ENCODE results near the gene IFRD2.
A peak's percentile ranks its signal among the peaks of the same experiment; 100 is the strongest.
"Not testable (repeated sequence)": the region's sequence is repeated elsewhere in the genome, so short reads cannot be mapped to it uniquely, and the experiment has no call there.

The IFRD2 gene

DNA sequence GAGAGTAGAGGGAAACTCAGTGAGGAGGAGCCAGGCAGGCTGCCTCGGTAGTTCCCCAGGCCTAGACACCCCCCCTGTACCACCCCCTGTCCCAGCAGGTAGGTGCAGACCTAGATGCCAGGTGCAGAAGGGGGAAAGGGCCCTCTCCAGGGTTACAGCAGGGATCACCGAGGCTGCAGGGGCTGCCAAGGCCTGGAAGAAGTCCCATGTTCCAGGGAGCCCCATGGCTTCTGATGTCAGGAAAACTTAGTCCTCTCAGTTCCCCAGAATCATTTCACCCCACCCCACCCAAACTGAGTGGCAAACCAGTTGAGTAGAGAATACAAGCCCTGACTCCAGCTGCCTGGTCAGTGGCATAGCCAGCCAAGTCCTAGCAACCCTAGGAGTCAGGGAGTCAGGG is 30.7 kb downstream of the IFRD2 start:
- in situ Hi-C loops (cut with HindIII; ENCODE audit: low pct_ligation_motif_present, low pct_unique_long_range_greater_than_20kb, low sequenced_read_pairs): no loop called here
- no peak for DNase-seq

DNA sequence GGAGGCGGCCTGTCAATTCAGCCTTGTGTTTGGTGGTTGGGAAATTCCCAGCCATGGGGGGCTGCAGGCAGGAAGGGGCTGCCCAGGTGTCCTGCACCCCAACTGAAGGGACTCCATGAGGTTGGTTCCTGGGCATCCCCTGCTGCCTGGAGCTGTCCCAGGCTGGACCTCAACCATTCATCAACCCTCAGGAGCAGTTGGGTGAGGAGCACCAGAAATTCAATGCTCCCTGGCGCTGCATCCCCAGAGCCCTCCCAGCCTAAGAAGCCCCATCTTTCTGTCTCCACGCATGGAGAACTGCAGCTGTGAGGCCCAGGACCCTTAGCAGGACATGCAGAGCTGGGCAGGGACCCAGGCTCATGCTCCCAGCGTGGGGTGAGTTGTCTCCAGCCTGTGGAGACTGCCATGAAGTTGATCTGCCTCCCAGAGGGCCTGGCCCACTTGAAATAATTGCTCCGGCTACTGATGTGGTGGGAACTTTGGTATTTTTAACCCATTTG is 31.2 kb downstream of the IFRD2 start:
- in situ Hi-C loops (cut with HindIII; ENCODE audit: low pct_ligation_motif_present, low pct_unique_long_range_greater_than_20kb, low sequenced_read_pairs): no loop called here
- DNase-seq: no peak

DNA sequence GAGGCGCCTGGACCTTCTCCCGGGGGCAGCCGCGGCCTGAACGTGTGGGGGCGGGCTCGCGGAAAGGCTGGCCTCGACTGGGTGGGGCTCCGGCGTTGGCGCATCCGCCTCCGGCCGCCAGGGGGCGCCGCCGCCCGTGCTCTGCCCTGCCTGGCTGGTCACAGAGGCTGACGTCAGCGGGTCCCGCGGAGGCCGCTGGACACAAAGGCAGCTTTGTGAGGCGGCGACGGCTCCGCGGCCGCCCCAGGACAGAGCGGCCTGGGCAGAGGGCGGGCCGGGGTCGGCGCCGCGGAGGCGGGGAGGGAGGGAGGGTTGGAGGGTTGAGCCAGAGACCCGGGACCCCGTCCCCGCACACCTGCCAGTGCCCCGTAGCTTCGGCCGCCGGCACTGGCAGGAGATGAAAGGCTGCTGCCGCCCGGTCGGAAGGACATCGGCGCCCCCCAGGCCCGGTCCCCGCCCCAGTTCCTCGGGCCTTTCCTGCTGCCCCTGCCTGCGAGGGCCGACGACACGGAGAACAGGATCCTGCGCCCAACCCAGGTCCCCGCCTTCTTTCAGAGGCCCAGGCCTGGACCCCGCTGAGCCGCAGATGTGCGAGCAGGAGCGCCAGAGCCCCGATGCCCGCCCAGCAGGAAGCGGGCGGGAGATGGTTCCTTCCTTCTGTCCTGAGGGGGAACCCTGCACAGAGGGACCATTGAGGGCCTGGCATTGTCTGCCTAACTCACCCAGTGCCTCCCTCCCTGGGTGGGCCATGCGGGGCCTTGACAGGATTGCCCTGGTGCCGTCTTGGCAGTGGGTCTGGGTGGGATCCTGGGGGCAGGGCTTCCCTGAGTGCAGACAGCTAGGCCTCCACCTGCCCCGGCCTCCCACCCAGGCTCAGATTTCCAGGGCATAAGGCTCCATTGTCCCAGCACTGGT is 31.9 kb downstream of the IFRD2 start:
- in situ Hi-C loops (cut with HindIII; ENCODE audit: low pct_ligation_motif_present, low pct_unique_long_range_greater_than_20kb, low sequenced_read_pairs): no loop called here
- DNase-seq: peak; percentile 87

DNA sequence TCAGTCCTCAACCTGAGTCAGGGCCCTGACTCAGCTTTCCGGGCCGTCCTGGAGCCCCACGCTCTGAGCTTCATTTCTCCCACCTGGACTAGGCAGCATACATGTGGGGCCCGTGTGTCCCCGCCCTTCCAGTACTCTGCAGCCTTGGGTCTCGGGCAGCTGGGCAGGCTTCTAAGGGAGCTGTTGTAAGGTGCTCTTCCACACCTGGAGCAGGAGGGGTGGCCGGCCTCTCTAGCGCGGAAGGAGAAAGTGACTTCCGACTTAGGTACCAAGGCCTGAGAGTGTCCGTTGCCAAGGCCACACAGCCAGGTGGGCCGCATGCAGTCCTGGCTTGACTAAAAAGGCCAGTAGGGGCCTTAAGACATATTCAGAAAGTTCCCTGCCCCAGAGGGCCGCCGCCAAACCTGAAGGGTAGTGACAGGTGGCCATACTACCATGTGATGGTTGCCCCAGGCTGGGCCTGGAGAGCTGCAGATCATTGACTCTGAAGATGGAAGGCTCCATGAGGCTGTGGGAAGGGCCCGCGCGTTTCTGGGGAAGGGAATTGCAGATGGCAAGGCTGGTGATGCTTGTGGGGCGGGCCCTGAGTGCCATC is 32.7 kb downstream of the IFRD2 start:
- no peak for DNase-seq
- in situ Hi-C loops (cut with HindIII; ENCODE audit: low pct_ligation_motif_present, low pct_unique_long_range_greater_than_20kb, low sequenced_read_pairs): no loop called here

DNA sequence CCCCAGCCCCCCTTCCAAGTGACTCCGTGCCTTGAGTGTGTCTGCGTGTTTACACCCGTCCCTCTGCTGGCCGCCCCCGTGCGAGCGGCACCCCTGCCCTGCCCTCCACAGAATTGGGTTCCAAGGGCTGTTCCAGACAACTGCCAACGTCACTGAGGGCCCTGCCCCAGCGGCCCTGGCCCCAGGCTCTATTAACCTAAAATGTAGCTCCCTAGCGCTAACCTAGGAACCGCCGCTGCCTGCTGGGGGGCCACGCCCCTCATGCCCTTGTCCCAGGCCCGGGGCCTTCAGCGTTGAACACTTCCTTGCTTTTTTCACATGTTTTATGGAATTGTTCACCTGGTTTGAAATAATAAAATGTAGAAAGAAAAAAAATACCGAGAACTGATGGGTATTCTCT is 33.2 kb downstream of the IFRD2 start:
- no peak for DNase-seq
- in situ Hi-C loops (cut with HindIII; ENCODE audit: low pct_ligation_motif_present, low pct_unique_long_range_greater_than_20kb, low sequenced_read_pairs): no loop called here

DNA sequence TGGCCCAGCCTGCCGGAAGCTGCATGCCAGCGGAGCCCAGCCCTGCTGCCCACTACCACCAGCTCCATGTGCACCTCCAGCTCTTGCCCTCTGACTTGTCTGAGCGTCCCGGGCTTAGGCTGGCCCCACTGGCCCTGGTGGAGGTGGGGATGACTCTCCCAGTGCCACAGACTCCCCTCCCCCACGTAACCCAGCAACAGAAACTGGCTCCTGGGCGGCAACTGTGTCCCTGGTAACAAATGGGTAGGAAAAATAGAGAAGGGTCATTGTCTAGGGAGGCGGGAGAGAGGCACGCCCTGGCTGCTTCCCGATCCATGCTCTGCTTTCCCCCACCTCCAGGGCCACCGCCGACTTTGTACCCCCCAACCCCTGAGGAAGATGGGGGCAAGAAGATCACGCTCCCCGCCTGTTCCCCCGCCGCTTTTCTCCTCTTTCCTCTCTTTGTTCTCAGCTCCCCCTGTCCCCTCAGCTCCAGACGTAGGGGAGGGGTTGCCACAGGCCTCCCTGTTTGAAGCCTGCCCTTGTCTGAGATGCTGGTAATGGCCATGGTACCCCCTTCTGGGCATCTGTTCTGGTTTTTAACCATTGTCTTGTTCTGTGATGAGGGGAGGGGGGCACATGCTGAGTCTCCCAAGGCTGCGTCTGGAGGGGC is 34.1 kb downstream of the IFRD2 start:
- in situ Hi-C loops (cut with HindIII; ENCODE audit: low pct_ligation_motif_present, low pct_unique_long_range_greater_than_20kb, low sequenced_read_pairs): no loop called here
- DNase-seq: no peak

DNA sequence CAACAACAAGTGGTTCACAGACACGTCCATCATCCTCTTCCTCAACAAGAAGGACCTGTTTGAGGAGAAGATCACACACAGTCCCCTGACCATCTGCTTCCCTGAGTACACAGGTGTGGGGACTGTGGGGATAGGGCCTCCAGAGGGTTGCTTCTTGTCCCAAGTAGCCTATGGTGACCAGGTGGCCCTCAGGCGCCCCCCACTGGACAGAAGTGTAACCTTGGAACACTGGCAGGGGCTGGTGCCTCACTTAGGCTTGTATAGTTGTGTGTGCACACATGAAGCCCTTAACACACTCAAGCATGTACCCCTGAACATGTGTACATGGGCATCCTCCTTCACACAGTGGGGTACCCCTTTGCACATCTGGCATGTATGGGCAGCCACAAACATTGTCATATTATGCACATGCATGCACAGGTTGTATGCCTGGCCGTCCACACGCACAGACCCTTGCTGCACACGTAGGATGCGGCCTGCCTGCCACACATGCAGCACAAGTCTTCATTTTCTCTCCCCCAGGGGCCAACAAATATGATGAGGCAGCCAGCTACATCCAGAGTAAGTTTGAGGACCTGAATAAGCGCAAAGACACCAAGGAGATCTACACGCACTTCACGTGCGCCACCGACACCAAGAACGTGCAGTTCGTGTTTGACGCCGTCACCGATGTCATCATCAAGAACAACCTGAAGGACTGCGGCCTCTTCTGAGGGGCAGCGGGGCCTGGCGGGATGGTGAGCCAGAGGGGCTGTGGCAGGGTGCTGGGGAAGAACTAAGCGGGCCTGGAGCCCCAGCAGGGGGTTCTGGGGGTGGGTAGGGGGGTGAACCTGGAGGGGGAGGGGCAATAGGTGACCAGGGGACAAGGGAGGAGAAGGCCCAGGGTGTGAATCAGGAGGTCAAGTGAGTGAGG is 35.0 kb downstream of the IFRD2 start:
- DNase-seq: no peak
- in situ Hi-C loops (cut with HindIII; ENCODE audit: low pct_ligation_motif_present, low pct_unique_long_range_greater_than_20kb, low sequenced_read_pairs): no loop called here

DNA sequence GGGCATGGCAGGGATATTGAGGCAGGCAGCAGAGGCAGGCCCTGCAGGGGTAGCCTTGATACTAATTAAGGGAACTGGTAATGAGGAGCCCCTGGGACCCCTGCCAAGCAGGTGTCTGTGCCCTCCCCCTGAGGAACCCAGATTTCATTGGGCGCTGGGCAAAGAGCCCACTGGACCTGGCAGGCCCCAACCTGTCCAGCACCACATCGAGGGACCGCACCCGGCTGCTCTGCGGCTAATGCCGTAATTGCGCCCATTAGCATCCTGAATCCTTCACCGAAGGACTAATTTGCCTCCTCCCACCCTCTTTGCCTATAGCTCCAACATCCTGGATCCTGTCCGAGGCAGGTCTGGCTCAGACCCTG is 37.0 kb downstream of the IFRD2 start:
- DNase-seq: no peak
- in situ Hi-C loops (cut with HindIII; ENCODE audit: low pct_ligation_motif_present, low pct_unique_long_range_greater_than_20kb, low sequenced_read_pairs): no loop called here

DNA sequence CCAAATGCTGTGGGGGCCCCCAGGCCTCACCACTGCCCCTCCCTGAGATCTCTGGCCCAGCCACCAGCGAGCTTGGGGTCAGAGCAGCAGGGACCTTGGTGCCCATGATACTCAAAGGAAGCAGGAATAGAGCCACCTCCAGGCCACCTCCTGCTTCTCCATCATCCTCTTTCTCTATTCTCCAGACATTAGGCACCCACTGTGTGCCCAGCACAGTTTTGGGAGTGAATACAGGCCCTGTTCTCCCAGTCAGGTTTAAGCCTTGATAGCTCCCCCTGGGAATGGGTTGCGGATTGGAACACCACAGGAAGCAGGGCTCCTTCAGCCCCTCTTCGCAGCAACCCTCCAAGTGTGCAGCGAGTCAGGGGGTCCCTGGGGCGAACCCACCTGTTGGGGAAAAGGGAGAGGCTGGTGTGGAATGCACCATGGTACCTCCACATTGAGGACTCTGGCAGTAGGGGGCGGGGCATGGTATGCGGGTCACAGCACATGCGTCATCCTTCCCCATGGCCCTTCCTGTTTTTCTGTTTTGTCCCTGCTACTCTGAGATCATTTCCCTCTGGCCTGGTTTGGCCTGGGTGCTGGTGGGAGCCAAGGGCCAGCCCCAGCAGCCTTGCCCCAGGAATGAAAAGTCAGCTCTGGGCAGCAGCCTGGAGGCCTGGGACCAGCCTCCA is 37.5 kb downstream of the IFRD2 start:
- in situ Hi-C loops (cut with HindIII; ENCODE audit: low pct_ligation_motif_present, low pct_unique_long_range_greater_than_20kb, low sequenced_read_pairs): no loop called here
- no peak for DNase-seq

DNA sequence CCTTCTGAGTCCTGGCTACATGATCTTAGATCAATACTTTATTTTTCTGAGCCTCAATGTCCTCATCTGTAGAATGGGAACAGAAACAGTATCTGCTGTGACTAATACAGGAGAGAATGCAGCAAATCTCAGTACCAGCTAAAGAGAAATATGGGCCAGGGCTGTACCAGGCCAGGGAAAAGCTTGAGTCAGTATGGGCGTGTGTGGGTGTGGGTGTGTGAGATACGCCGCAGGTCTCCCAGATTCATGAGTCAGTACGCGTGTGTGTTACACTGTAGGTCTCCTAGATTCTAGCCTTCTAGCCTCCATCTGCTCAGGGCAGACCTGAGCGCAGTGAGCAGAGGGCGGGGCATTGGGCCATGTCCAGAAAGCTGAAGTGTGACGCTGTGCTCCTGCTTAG is 41.0 kb downstream of the IFRD2 start:
- no peak for DNase-seq
- in situ Hi-C loops (cut with HindIII; ENCODE audit: low pct_ligation_motif_present, low pct_unique_long_range_greater_than_20kb, low sequenced_read_pairs): no loop called here

DNA sequence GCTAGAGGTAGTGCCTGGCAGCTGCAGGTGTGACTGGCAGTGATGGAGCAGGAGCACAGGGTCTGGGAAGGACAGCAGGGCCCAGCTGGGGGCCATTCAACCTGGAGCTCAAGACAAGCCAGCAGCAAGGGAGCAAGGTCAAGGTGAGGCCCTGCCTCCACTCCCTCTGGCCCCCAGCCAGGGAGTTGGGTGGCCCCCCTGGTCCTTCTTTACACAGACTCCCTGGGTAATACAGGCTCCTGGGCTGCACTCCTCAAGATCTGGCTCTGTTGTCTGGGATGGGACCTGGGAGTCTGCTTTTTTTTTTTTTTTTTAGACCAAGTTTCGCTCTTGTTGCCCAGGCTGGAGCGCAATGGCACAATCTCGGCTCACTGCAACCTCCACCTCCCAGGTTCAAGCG is 41.7 kb downstream of the IFRD2 start:
- in situ Hi-C loops (cut with HindIII; ENCODE audit: low pct_ligation_motif_present, low pct_unique_long_range_greater_than_20kb, low sequenced_read_pairs): no loop called here
- no peak for DNase-seq

DNA sequence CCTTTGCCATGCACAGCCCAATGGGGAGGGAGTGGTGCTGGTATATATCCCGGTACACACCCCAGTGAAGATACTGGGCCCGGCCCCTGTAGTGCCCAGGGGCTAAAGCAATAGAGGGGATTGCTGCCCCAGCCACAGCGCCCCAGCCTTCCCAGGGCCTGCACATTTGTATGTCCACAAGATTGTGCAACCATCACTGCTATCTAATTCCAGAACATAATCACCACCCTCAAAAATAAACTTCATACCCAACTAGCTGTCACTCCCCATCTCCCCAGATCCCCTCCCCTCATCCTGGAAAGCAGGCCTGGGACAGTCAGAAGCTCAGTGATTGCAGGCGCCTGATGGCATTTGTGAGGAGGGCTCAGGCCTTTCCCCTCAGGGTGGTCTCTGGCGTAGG is 42.8 kb downstream of the IFRD2 start:
- in situ Hi-C loops (cut with HindIII; ENCODE audit: low pct_ligation_motif_present, low pct_unique_long_range_greater_than_20kb, low sequenced_read_pairs): no loop called here

DNA sequence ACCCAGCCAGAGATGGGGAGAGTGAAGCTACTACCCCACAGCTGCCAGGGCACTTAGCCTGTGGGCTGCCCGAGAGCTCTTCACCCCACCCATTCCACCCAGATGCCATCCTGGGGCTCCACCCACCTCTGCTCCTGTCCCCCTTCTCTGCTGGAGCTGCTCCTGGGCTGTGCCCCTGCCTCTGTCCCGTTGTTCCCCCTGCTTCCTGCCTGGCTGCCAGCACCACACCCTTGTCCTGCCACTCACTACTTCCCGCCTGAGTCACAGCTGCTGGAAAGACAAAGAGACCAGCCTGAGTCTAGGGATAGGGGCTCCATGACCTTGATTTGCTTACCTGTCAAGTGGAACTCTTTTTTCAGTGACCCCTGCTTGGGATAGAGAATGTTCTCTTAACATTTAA is 43.8 kb downstream of the IFRD2 start:
- in situ Hi-C loops (cut with HindIII; ENCODE audit: low pct_ligation_motif_present, low pct_unique_long_range_greater_than_20kb, low sequenced_read_pairs): no loop called here
- no peak for DNase-seq

More for the DNA sequence above, 42.8 kb downstream of the IFRD2 start:
- no peak for DNase-seq

DNA sequence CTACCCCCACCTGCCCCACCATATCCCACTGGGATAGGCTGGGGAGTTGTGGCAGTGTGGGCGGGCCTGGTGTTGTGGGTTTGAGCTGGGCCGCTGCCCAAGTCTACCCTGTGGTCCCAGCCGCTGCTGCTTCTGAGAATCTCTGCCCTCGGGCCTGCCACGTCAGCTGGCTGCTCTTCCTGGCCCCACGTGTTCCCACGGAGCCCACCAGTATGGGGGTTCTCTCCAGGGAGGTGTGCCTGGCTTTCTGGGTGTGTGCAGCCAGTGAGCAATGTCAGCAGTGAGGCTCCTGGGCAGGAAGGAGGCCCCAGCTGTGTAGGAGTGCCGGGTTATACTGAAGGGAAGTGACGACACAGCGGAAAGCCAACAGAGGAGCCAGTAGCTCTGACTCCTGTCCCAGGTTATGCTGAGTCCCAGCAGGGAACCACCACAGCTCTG is 45.7 kb downstream of the IFRD2 start:
- in situ Hi-C loops (cut with HindIII; ENCODE audit: low pct_ligation_motif_present, low pct_unique_long_range_greater_than_20kb, low sequenced_read_pairs): no loop called here
- DNase-seq: peak; percentile 68

DNA sequence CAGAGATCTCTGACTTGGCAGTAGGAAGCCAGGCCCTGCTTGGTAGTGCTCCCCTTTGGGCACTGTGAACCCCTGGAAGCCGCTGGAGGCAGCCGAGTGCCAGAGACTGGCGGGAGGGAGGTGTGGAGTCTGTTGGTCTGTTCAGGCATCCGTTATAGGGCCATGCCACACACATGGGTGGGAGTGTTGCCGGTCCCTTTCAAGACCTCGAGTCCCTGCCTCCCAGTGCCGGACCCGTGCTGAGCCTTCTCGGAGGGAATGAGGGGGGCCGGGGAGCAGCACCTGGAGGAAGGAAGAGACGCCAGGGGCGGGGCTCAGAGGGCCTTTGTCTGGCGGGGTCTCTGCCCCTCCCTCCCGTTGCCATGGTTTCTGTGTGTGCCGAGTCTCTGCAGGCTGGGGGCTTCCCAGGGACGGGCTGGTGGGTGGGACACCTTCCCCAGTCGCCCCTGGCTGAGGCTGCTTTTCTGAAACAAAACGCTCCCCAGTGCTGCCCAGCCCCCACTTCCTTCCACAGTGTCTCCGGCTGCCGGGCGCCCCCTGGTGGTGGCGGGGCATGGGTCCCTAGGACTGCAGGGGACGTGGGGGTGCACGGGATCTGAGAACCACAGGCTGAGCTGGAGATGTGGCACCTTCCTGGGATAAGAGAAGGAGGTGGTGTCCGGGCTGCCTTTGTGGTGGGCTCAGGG is 46.3 kb downstream of the IFRD2 start:
- peak; percentile 78 for DNase-seq
- in situ Hi-C loops (cut with HindIII; ENCODE audit: low pct_ligation_motif_present, low pct_unique_long_range_greater_than_20kb, low sequenced_read_pairs): no loop called here

DNA sequence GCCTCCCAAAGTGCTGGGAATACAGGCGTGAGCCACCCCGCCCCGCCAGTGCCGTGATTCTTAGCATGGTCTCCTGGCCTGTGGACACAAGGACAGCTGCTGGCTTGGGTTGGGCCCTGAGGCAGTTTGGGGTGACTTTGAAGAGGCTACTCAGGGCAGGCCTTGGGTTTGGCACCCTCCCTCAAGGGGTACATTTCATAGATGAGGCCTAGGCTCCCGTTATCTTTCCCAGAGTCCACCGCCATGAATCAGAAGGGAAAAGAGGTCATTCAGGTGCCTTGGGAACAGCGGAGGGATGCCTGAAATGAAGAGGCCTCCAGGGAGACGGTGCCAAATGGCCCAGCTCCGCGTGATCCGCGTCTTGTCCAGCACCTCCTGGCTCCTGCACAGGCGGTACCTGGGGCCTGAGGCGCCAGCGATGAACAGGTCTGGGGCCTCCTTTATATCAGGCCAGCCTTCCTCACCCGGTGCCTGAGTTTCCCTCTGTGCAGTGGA is 46.9 kb downstream of the IFRD2 start:
- in situ Hi-C loops (cut with HindIII; ENCODE audit: low pct_ligation_motif_present, low pct_unique_long_range_greater_than_20kb, low sequenced_read_pairs): no loop called here
- no peak for DNase-seq

DNA sequence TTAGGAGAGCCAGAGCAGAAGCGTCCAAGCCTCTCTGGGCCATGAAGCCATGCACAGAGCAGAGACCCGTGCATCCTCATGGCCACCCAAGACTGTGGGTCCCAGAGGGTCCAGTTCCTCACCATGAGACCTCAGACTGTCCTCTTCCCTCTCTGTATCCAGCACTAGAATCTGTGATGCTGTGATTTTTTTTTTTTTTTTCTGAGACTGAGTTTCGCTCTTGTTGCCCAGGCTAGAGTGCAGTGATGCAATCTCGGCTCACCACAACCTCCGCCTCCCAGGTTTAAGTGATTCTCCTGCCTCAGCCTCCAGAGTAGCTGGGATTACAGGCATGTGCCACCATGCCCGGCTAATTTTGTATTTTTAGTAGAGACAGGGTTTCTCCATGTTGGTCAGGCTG is 47.4 kb downstream of the IFRD2 start:
- in situ Hi-C loops (cut with HindIII; ENCODE audit: low pct_ligation_motif_present, low pct_unique_long_range_greater_than_20kb, low sequenced_read_pairs); DNase-seq: not testable (repeated sequence)
